Right lobe of liver (tissue), 4 donors: Measurements from ENCODE around the gene PDLIM5.

ENCODE experiments used
- CTCF ChIP-seq, 4 donors: fragments of 200-600 bp in 3 of 4; fragments of 450-650 bp in 1 of 4; IDR thresholded peaks; one replicate each; pipeline versions ENCODE4 v1.5.1 to v1.8.0; 2016 to 2022; ENCODE audit warnings: antibody characterized with exemption in 4 of 4, mild to moderate bottlenecking in 2 of 4
- POLR2A ChIP-seq: fragments of 450-650 bp; IDR thresholded peaks from one replicate; pipeline ENCODE4 v1.6.1; 2017; ENCODE audit warnings: antibody characterized with exemption, mild to moderate bottlenecking
- donor health status: DM: no; HTN: no; CAD: no.
- donor health status: DM: no; HTN: no; CAD: no.
- donor health status: DM: no; HTN: yes; CAD: no.

- TF ChIP-seq CTCF (IDR thresholded peaks at IDR 0.05) (no peak), POLR2A (no peak)
Observed at GRCh38 chr4:94530073-94530472, 78.3 kb downstream of the PDLIM5 start.
